Adrenal gland (tissue), 5 donors: ENCODE results near the gene MED27.

Experiments
- CTCF ChIP-seq, 6 experiments: fragments of 450-650 bp in 4 of 6; fragments of 200-600 bp in 2 of 6; sonication (generic) in 1 of 6; IDR thresholded peaks; 1 replicate in 5 of 6; 2 replicates in 1 of 6; pipeline versions ENCODE4 v1.5.1 to v1.8.0; 2016 to 2021; ENCODE audit warnings: antibody characterized with exemption in 6 of 6, mild to moderate bottlenecking in 2 of 6, moderate library complexity in 1 of 6
- POLR2A ChIP-seq, 2 donors: fragments of 450-650 bp; IDR thresholded peaks; one replicate each; pipeline ENCODE4 v1.6.1; 2017; ENCODE audit warnings: antibody characterized with exemption in 2 of 2, mild to moderate bottlenecking in 2 of 2, moderate library complexity in 1 of 2
- donor health status: DM: no; HTN: no; CAD: no.

DNA sequence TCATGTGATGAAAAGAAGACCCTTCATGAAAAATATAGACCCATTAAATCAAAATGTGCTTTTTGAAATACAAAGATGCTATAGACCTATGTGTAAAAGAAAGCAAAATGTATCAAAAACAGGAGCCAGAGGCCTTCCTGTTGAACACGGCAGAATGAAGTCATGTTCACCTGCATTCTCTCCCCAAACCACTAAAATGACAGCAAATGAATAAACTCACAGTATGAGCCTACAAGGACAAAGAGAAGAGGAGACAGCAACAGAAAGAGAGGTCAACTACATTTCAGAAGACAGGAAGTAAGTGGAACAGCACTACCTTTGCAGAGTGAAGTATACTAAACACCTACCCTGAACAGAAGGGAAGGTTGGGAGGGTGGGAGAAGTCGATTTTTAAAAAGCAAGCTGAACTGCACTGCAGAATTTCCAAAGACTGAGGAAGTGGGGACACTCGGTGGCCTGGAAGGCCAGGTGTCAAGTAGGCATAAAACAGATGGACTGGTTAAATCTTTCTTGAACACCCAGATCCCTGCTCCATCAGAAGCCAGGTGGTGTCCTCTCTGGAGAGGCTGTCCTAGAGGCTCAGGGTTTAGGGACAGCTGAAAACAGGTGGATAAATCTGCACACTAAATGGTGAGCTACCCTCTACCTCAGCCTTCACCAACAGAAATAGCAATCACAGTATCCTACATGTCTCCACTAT lies 48.9 kb downstream of the MED27 start:
- no peak for TF ChIP-seq CTCF (IDR thresholded peaks at IDR 0.05)
- TF ChIP-seq POLR2A (IDR thresholded peaks at IDR 0.05): no peak
